Measurements from ENCODE around the gene COL23A1. TPM values are rescaled to one million over a fixed set of nuclear protein-coding genes. Genes with fewer than 3 reads are reported as not detected.

Gene COL23A1
- total and polyA plus RNA-seq, 2 of the 8 experiments (the other 6 are each of a cell fraction or from before 2014, with no cell fraction given): 3.1 to 4.7 TPM

- Histone ChIP-seq H3K4ac (replicated peaks; ENCODE audit: insufficient read length, low read depth, low read length) (no peak overlapping the region), H4K91ac (replicated peaks; ENCODE audit: insufficient read length, low read length) (no peak overlapping the region), H3K23ac (ENCODE audit: insufficient read length) (no peak overlapping the region), H3K79me1 (ENCODE audit: low read depth, low read length) (no peaks in the 10 kb centered on the region; the same call in 1 of the 2 replicates), H2BK12ac (ENCODE audit: low read depth, low read length) (no peak overlapping the region), H3K56ac (replicated peaks; ENCODE audit: insufficient read length, low read depth, low read length) (no peak overlapping the region), H2AK5ac (ENCODE audit: low read depth, low read length) (no peak overlapping the region), H3K14ac (ENCODE audit: insufficient read length) (no peak overlapping the region), H3K4me3 (ENCODE audit: extremely low read depth in 1 of 4, insufficient read depth in 2 of 4, low read depth in 3 of 4, low read length in 4 of 4) (no peak overlapping the region), H3K79me2 (ENCODE audit: control insufficient read depth in 1 of 2, insufficient read depth in 2 of 2, low read length in 2 of 2) (no peaks in the 10 kb centered on the region), H3K27me3 (replicated peaks in 1 of 4; ENCODE audit: control insufficient read depth in 3 of 4, extremely low read depth in 1 of 4, insufficient read depth in 3 of 4, low read length in 3 of 4) (no peaks in the 10 kb centered on the region), H3K23me2 (ENCODE audit: low read depth, low read length) (no peaks in the 10 kb centered on the region), H3K9me3 (ENCODE audit: insufficient read depth in 2 of 2, low read depth in 1 of 2, low read length in 1 of 2) (no peaks in the 10 kb centered on the region), H3K4me1 (replicated peaks in 1 of 4; ENCODE audit: control insufficient read depth in 3 of 4, insufficient read depth in 4 of 4, low read length in 3 of 4) (peaks cover 0 to 13% (median 5%) of the 10 kb centered on the region in 4 experiments; a peak in 6 of 7 replicates), H3K9ac (replicated peaks in 1 of 4; ENCODE audit: extremely low read depth in 1 of 4, low read depth in 3 of 4, low read length in 3 of 4) (no peak overlapping the region), H2BK20ac (ENCODE audit: low read length) (no peak overlapping the region), H4K8ac (ENCODE audit: extremely low read depth, insufficient read depth, low read length) (no peak overlapping the region; the same call in 1 of the 2 replicates), H3K36me3 (ENCODE audit: control insufficient read depth in 2 of 4, insufficient read depth in 4 of 4, low read length in 3 of 4) (no peaks in the 10 kb centered on the region), H2BK120ac (replicated peaks; ENCODE audit: low read depth, low read length) (no peak overlapping the region), H4K5ac (ENCODE audit: insufficient read length, low read depth, low read length) (no peak overlapping the region), H3K18ac (ENCODE audit: extremely low read depth, low read length) (no peak overlapping the region), H2BK5ac (ENCODE audit: low read depth, low read length) (no peak overlapping the region), H2BK15ac (ENCODE audit: low read length) (no peak overlapping the region), H3K4me2 (ENCODE audit: insufficient read depth in 1 of 2, low read depth in 2 of 2, low read length in 2 of 2) (no peak overlapping the region), H4K20me1 (replicated peaks in 1 of 2; ENCODE audit: control insufficient read depth in 1 of 2, insufficient read depth in 2 of 2, low read length in 2 of 2) (no peaks in the 10 kb centered on the region), H3K27ac (ENCODE audit: low read depth, low read length) (no peak overlapping the region), H2AFZ (ENCODE audit: low read length) (no peak overlapping the region)
- no peak for TF ChIP-seq USF2 (IDR thresholded peaks at IDR 0.05; ENCODE audit: low read length)
- no peak for TF ChIP-seq TBP (IDR thresholded peaks at IDR 0.05; ENCODE audit: low read depth, low read length)
- TF ChIP-seq CBX8 (IDR thresholded peaks at IDR 0.05; ENCODE audit: borderline replicate concordance, low read depth, low read length): no peak
- TF ChIP-seq, protein P1, sequence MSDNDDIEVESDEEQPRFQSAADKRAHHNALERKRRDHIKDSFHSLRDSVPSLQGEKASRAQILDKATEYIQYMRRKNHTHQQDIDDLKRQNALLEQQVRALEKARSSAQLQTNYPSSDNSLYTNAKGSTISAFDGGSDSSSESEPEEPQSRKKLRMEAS (IDR thresholded peaks at IDR 0.05): no peak
- no peak for TF ChIP-seq RAD21 (IDR thresholded peaks at IDR 0.05 in 1 of 2, conservative IDR thresholded peaks at IDR 0.05 in 1 of 2; ENCODE audit: low read depth in 2 of 2, low read length in 2 of 2)
- no peak for TF ChIP-seq BCL11A (IDR thresholded peaks at IDR 0.05; ENCODE audit: low read depth in 2 of 2, low read length in 2 of 2)
- no peak for TF ChIP-seq POU5F1 (IDR thresholded peaks at IDR 0.05; ENCODE audit: low read depth, low read length)
- no peak for TF ChIP-seq SRF (IDR thresholded peaks at IDR 0.05; ENCODE audit: low read depth, low read length)
- no peak for TF ChIP-seq SP2 (IDR thresholded peaks at IDR 0.05; ENCODE audit: low read length)
- no peak for TF ChIP-seq CHD2 (IDR thresholded peaks at IDR 0.05; ENCODE audit: low read length)
- no peak for TF ChIP-seq SP1 (IDR thresholded peaks at IDR 0.05; ENCODE audit: low read depth, low read length)
- TF ChIP-seq TCF12 (IDR thresholded peaks at IDR 0.05; ENCODE audit: low read depth, low read length): no peak
- no peak for TF ChIP-seq TAF1 (IDR thresholded peaks at IDR 0.05; ENCODE audit: low read depth, low read length)
- no peak for TF ChIP-seq POLR2AphosphoS5 (IDR thresholded peaks at IDR 0.05; ENCODE audit: low read depth, low read length)
- no peak for DNase-seq (ENCODE audit: low read depth in 1 of 2, low spot score in 2 of 2)
- FAIRE-seq: no peak
- CTCF ChIA-PET (ENCODE audit: partially characterized antibody): no interaction called here
- POLR2A ChIA-PET (ENCODE audit: partially characterized antibody): no interaction called here
- WGBS, 2 experiments (ENCODE audit: extremely low coverage in 1 of 2, insufficient coverage in 1 of 2, insufficient read length in 1 of 2, insufficient replicate concordance in 2 of 2, low coverage in 1 of 2, low lambda C conversion rate in 2 of 2, missing lambda C conversion rate in 1 of 2): 92% methylated on average over 10 of the region's 13 CpGs; no CpG with 5 or more reads in 1 of the 2 experiments
These were observed 241.1 kb downstream of the COL23A1 start for GRCh38 chr5:178349075-178349511.

All from H1 (cell line).